HepG2 (cell line): ENCODE measurements around the gene PRAMEF13. TPM values are rescaled to one million over a fixed set of nuclear protein-coding genes. Genes with fewer than 3 reads are reported as not detected.
"Not testable (repeated sequence)": the region's sequence is repeated elsewhere in the genome, so short reads cannot be mapped to it uniquely, and the experiment has no call there.

Experiments used
- ATAC-seq: fragments of 200-7000 bp; cut with Tn5 transposase; 3 replicates; pipeline ENCODE4 v1.9.1; 2020; ENCODE audit warnings: mild to moderate bottlenecking, moderate library complexity
- BruUV-seq: library from RNA; stranded (reverse); fragments of 400-500 nt; replicated peaks from 2 replicates; lab custom pipeline; 2021; lab: Mats Ljungman, UMichigan
- CTCF ChIA-PET: fragments of 300-600 bp; formaldehyde crosslinking; extraction: SDS; loops from one replicate; lab custom pipeline; 2021; ENCODE audit warnings: low total read pairs, inconsistent platforms, low intra/inter-chr PET ratio; lab: Yijun Ruan, JAX
- POLR2A ChIA-PET: fragments of 350-600 bp; sonication (Branson Sonifier 250); formaldehyde crosslinking; loops from one replicate; lab custom pipeline; 2020; ENCODE audit warnings: antibody characterized with exemption, inconsistent platforms; lab: Yijun Ruan, JAX
- DNase-seq: peaks from one replicate; pipeline ENCODE4 v3.0.0-alpha.2; 2015; ENCODE audit warnings: low spot score
- FAIRE-seq: peaks from 3 replicates; lab custom pipeline; 2011; peaks lifted over from hg19 to GRCh38; lab: Jason Lieb, UNC
- H2AFZ ChIP-seq: one replicate; pipeline ENCODE4 v1.6.1; 2011; ENCODE audit warnings: low read length, inconsistent platforms
- H3K27ac ChIP-seq: fragments of 300-600 bp; 3 replicates; pipeline ENCODE4 v1.8.0; 2011; ENCODE audit warnings: mixed run types, mild to moderate bottlenecking, mixed read lengths, low read length, inconsistent platforms; ENCODE audit not compliant: insufficient read depth; ENCODE audit errors: extremely low read length
- H3K27me3 ChIP-seq, 2 experiments: fragments of 200-600 bp in 1 of 2; 2 replicates in 1 of 2; 3 replicates in 1 of 2; pipeline versions ENCODE4 v1.6.0 to v1.8.0; 2011; ENCODE audit warnings: low read length in 2 of 2, mild to moderate bottlenecking in 2 of 2, moderate library complexity in 2 of 2, inconsistent platforms in 1 of 2; ENCODE audit not compliant: insufficient read depth in 2 of 2, control insufficient read depth in 1 of 2
- H3K36me3 ChIP-seq, 2 experiments: fragments of 200-600 bp in 1 of 2; replicated peaks in 1 of 2; 2 replicates in 1 of 2; 3 replicates in 1 of 2; pipeline versions ENCODE4 v1.5.1 to v1.8.0; 2011; ENCODE audit warnings: low read length in 2 of 2, inconsistent platforms in 1 of 2; ENCODE audit not compliant: insufficient read depth in 2 of 2, control insufficient read depth in 1 of 2
- H3K4me1 ChIP-seq: 2 replicates; pipeline ENCODE4 v1.5.1; 2012; ENCODE audit warnings: low read length, inconsistent platforms; ENCODE audit not compliant: insufficient read depth
- H3K4me2 ChIP-seq: 2 replicates; pipeline ENCODE4 v1.6.0; 2011; ENCODE audit warnings: low read depth, low read length, inconsistent platforms
- H3K4me3 ChIP-seq, 3 experiments: fragments of 200-600 bp in 1 of 3; sonication (generic), shearing (Covaris generic) in 1 of 3; replicated peaks in 1 of 3; 2 replicates each; pipeline ENCODE4 v1.5.1; 2011 to 2016; ENCODE audit warnings: low read length in 3 of 3, inconsistent platforms in 2 of 3, low read depth in 2 of 3, mild to moderate bottlenecking in 2 of 3, control low read depth in 1 of 3, mixed read lengths in 1 of 3; ENCODE audit not compliant: insufficient read depth in 1 of 3
- H3K79me2 ChIP-seq: one replicate; pipeline ENCODE4 v1.6.1; 2011; ENCODE audit warnings: low read length, inconsistent platforms; ENCODE audit not compliant: insufficient read depth
- H3K9ac ChIP-seq: 2 replicates; pipeline ENCODE4 v1.6.0; 2011; ENCODE audit warnings: mild to moderate bottlenecking, low read depth, low read length, inconsistent platforms; ENCODE audit not compliant: insufficient read depth
- H3K9me3 ChIP-seq: 2 replicates; pipeline ENCODE4 v1.5.1; 2012; ENCODE audit warnings: mild to moderate bottlenecking, low read length
- H4K20me1 ChIP-seq: 2 replicates; pipeline ENCODE4 v1.6.0; 2011; ENCODE audit warnings: inconsistent platforms, mild to moderate bottlenecking, low read length, moderate library complexity; ENCODE audit not compliant: insufficient read depth
- WGBS: methylation state at CpG from one replicate; pipeline ENCODE4 v1.1.6; 2017; ENCODE audit warnings: low lambda C conversion rate; 5-methylcytosine and 5-hydroxymethylcytosine counted together
- in situ Hi-C: cut with HindIII; loops from 2 replicates; pipeline ENCODE4 v1.10.0; 2017; ENCODE audit warnings: low pct_unique_long_range_greater_than_20kb; ENCODE audit not compliant: extremely low pct_ligation_motif_present
- intact Hi-C: fragments of 100-400 bp; cut with micrococcal nuclease; formaldehyde crosslinking; loops from one replicate; pipeline ENCODE4 v1.10.0; 2022; ENCODE audit not compliant: unreplicated experiment
- polyA plus RNA-seq, 8 experiments: library from polyadenylated mRNA; depleted of rRNA in 3 of 8; stranded (reverse) in 7 of 8; unstranded in 1 of 8; fragments of >200 nt; fragmentation: Illumina TruSeq in 4 of 8; extraction: Trizol in 4 of 8; gene quantifications; 2 replicates each; pipeline versions ENCODE4 v1.2.1 to v1.2.3, GENCODE V29; 2011 to 2016; ENCODE audit warnings: low read depth in 4 of 8, missing spikeins in 1 of 8, mixed read lengths in 1 of 8; ENCODE audit not compliant: insufficient read depth in 1 of 8
- total RNA-seq, 5 experiments: library from RNA; depleted of rRNA; stranded (reverse); fragments of >200 nt; fragmentation: Illumina TruSeq; extraction: Trizol; gene quantifications; 2 replicates each; pipeline ENCODE4 v1.2.3, GENCODE V29; 2016; ENCODE audit warnings: low read depth in 1 of 5

PRAMEF13 gene
- total and polyA plus RNA-seq, 2 of the 13 experiments (the other 11 are each of a cell fraction or from before 2014, with no cell fraction given), result not detected

- H3K9ac ChIP-seq, intact Hi-C loops, CTCF ChIA-PET, H3K4me2 ChIP-seq, BruUV-seq, H2AFZ ChIP-seq, H3K79me2 ChIP-seq, H3K9me3 ChIP-seq, ATAC-seq, in situ Hi-C loops, H4K20me1 ChIP-seq, H3K4me3 ChIP-seq, H3K4me1 ChIP-seq, POLR2A ChIA-PET, H3K27me3 ChIP-seq, FAIRE-seq, H3K36me3 ChIP-seq, DNase-seq, H3K27ac ChIP-seq: not testable (repeated sequence)
- 0% methylated on average over 1 of the region's 5 CpGs for WGBS
These were observed 45.3 kb downstream of the PRAMEF13 start, which contains the start of gene PRAMEF26 for GRCh38 chr1:13155909-13156308. PRAMEF26 (minus strand) TSS chr1:13156009; CDS start chr1:13153095, 2,914 bp downstream.

Other genes with a start within 250 kb of the PRAMEF13 start
- gene PRAMEF27, start 144.8 kb downstream of the PRAMEF13 start, total RNA-seq (2016; rRNA removed; fragmentation: Illumina TruSeq; extraction: Trizol), result not detected in 2 replicates
- not detected in 2 replicates for gene PRAMEF27, start 144.8 kb downstream of the PRAMEF13 start, polyA plus RNA-seq (2011; rRNA removed)
- not detected in 2 replicates for gene HNRNPCL3, start 140.6 kb downstream of the PRAMEF13 start, total RNA-seq (2016; rRNA removed; fragmentation: Illumina TruSeq; extraction: Trizol)
- not detected in 2 replicates for gene HNRNPCL3, start 140.6 kb downstream of the PRAMEF13 start, polyA plus RNA-seq (2011; rRNA removed)
- not detected in 2 replicates for gene PRAMEF25, start 130.6 kb downstream of the PRAMEF13 start, total RNA-seq (2016; rRNA removed; fragmentation: Illumina TruSeq; extraction: Trizol)
- gene PRAMEF25, start 130.6 kb downstream of the PRAMEF13 start, polyA plus RNA-seq (2011; rRNA removed), result not detected in 2 replicates
- not detected in 2 replicates for gene HNRNPCL2, start 84.6 kb downstream of the PRAMEF13 start, total RNA-seq (2016; rRNA removed; fragmentation: Illumina TruSeq; extraction: Trizol)
- gene HNRNPCL2, start 84.6 kb downstream of the PRAMEF13 start, polyA plus RNA-seq (2011; rRNA removed), result not detected in 2 replicates
- not detected in 2 replicates for gene PRAMEF26, start 45.4 kb downstream of the PRAMEF13 start, total RNA-seq (2016; rRNA removed; fragmentation: Illumina TruSeq; extraction: Trizol)
- not detected in 2 replicates for gene PRAMEF26, start 45.4 kb downstream of the PRAMEF13 start, polyA plus RNA-seq (2011; rRNA removed)
- gene HNRNPCL4, start 35.8 kb downstream of the PRAMEF13 start, total RNA-seq (2016; rRNA removed; fragmentation: Illumina TruSeq; extraction: Trizol), result not detected in 2 replicates
- gene HNRNPCL4, start 35.8 kb downstream of the PRAMEF13 start, polyA plus RNA-seq (2011; rRNA removed), result not detected in 2 replicates
- not detected in 2 replicates for gene PRAMEF9, start 29.6 kb downstream of the PRAMEF13 start, total RNA-seq (2016; rRNA removed; fragmentation: Illumina TruSeq; extraction: Trizol)
- gene PRAMEF9, start 29.6 kb downstream of the PRAMEF13 start, polyA plus RNA-seq (2011; rRNA removed), result not detected in 2 replicates
- not detected in 2 replicates for gene PRAMEF18, start 24.7 kb upstream of the PRAMEF13 start, total RNA-seq (2016; rRNA removed; fragmentation: Illumina TruSeq; extraction: Trizol)
- not detected in 2 replicates for gene PRAMEF18, start 24.7 kb upstream of the PRAMEF13 start, polyA plus RNA-seq (2011; rRNA removed)
- not detected in 2 replicates for gene PRAMEF5, start 52.8 kb upstream of the PRAMEF13 start, total RNA-seq (2016; rRNA removed; fragmentation: Illumina TruSeq; extraction: Trizol)
- gene PRAMEF5, start 52.8 kb upstream of the PRAMEF13 start, polyA plus RNA-seq (2011; rRNA removed), result not detected in 2 replicates
- not detected in 2 replicates for gene PRAMEF8, start 83.7 kb upstream of the PRAMEF13 start, total RNA-seq (2016; rRNA removed; fragmentation: Illumina TruSeq; extraction: Trizol)
- gene PRAMEF8, start 83.7 kb upstream of the PRAMEF13 start, polyA plus RNA-seq (2011; rRNA removed), result not detected in 2 replicates
- not detected in 2 replicates for gene PRAMEF33, start 102.1 kb upstream of the PRAMEF13 start, total RNA-seq (2016; rRNA removed; fragmentation: Illumina TruSeq; extraction: Trizol)
- not detected in 2 replicates for gene PRAMEF33, start 102.1 kb upstream of the PRAMEF13 start, polyA plus RNA-seq (2011; rRNA removed)
- not detected in 2 replicates for gene PRAMEF15, start 114.2 kb upstream of the PRAMEF13 start, total RNA-seq (2016; rRNA removed; fragmentation: Illumina TruSeq; extraction: Trizol)
- not detected in 2 replicates for gene PRAMEF15, start 114.2 kb upstream of the PRAMEF13 start, polyA plus RNA-seq (2011; rRNA removed)
- gene PRAMEF14, start 145.7 kb upstream of the PRAMEF13 start, total RNA-seq (2016; rRNA removed; fragmentation: Illumina TruSeq; extraction: Trizol), result not detected in 2 replicates
- not detected in 2 replicates for gene PRAMEF14, start 145.7 kb upstream of the PRAMEF13 start, polyA plus RNA-seq (2011; rRNA removed)
- not detected in 2 replicates for gene PRAMEF19, start 170.5 kb upstream of the PRAMEF13 start, total RNA-seq (2016; rRNA removed; fragmentation: Illumina TruSeq; extraction: Trizol)
- gene PRAMEF19, start 170.5 kb upstream of the PRAMEF13 start, polyA plus RNA-seq (2011; rRNA removed), result not detected in 2 replicates
- gene PRAMEF17, start 188.2 kb upstream of the PRAMEF13 start, total RNA-seq (2016; rRNA removed; fragmentation: Illumina TruSeq; extraction: Trizol), result not detected in 2 replicates
- not detected in 2 replicates for gene PRAMEF17, start 188.2 kb upstream of the PRAMEF13 start, polyA plus RNA-seq (2011; rRNA removed)
- gene PRAMEF20, start 209.0 kb upstream of the PRAMEF13 start, total RNA-seq (2016; rRNA removed; fragmentation: Illumina TruSeq; extraction: Trizol), result not detected in 2 replicates
- gene PRAMEF20, start 209.0 kb upstream of the PRAMEF13 start, polyA plus RNA-seq (2011; rRNA removed), result not detected in 2 replicates